Spleen (tissue), 11 donors: ENCODE data around the gene NUAK1. TPM values are rescaled to one million over a fixed set of nuclear protein-coding genes. Genes with fewer than 3 reads are reported as not detected.

Experiments
- DNase-seq: peaks from one replicate; pipeline ENCODE4 v3.0.0-alpha.2; 2020
- H3K27ac ChIP-seq, 8 donors: fragments of 200-600 bp; sonication (generic) in 7 of 8; 1 replicate in 4 of 8; 2 replicates in 4 of 8; pipeline versions ENCODE4 v1.5.0 to v1.8.0; 2016 to 2021; ENCODE audit warnings: inconsistent platforms in 4 of 8, mild to moderate bottlenecking in 4 of 8, moderate library complexity in 1 of 8
- H3K27me3 ChIP-seq, 7 donors: fragments of 200-600 bp; sonication (generic) in 6 of 7; replicated peaks in 1 of 7; 1 replicate in 4 of 7; 2 replicates in 3 of 7; pipeline versions ENCODE4 v1.5.0 to v1.8.0; 2016 to 2021; ENCODE audit warnings: inconsistent platforms in 3 of 7, mild to moderate bottlenecking in 1 of 7
- H3K36me3 ChIP-seq, 6 donors: fragments of 200-600 bp; sonication (generic) in 5 of 6; 1 replicate in 4 of 6; 2 replicates in 2 of 6; pipeline versions ENCODE4 v1.5.0 to v1.8.0; 2016 to 2021; ENCODE audit warnings: inconsistent platforms in 2 of 6
- H3K4me1 ChIP-seq, 6 donors: fragments of 200-600 bp; sonication (generic) in 5 of 6; 1 replicate in 3 of 6; 2 replicates in 3 of 6; pipeline versions ENCODE4 v1.5.0 to v1.8.0; 2016 to 2021; ENCODE audit warnings: inconsistent platforms in 3 of 6
- H3K4me3 ChIP-seq, 8 donors: fragments of 200-600 bp; sonication (generic) in 7 of 8; 1 replicate in 4 of 8; 2 replicates in 4 of 8; pipeline versions ENCODE4 v1.5.0 to v1.8.0; 2016 to 2021; ENCODE audit warnings: inconsistent platforms in 4 of 8, mild to moderate bottlenecking in 4 of 8, moderate library complexity in 2 of 8
- H3K9me3 ChIP-seq, 8 donors: fragments of 200-600 bp; sonication (generic) in 7 of 8; 1 replicate in 4 of 8; 2 replicates in 4 of 8; pipeline versions ENCODE4 v1.5.0 to v1.8.0; 2016 to 2021; ENCODE audit warnings: inconsistent platforms in 4 of 8
- CTCF ChIP-seq, 11 experiments: fragments of 200-600 bp in 7 of 11; fragments of 450-650 bp in 4 of 11; sonication (generic) in 4 of 11; IDR thresholded peaks in 8 of 11; conservative IDR thresholded peaks in 3 of 11; 1 replicate in 7 of 11; 2 replicates in 4 of 11; pipeline versions ENCODE4 v1.4.0 to v1.8.0; 2016 to 2021; ENCODE audit warnings: antibody characterized with exemption in 11 of 11, inconsistent platforms in 4 of 11, mild to moderate bottlenecking in 1 of 11
- POLR2A ChIP-seq, 3 donors: fragments of 450-650 bp; IDR thresholded peaks; one replicate each; pipeline ENCODE4 v1.5.1; 2017; ENCODE audit warnings: antibody characterized with exemption in 3 of 3, mild to moderate bottlenecking in 1 of 3
- POLR2AphosphoS5 ChIP-seq, 3 donors: sonication (generic); formaldehyde crosslinking; IDR thresholded peaks; one replicate each; pipeline ENCODE4 v1.5.1; 2017; ENCODE audit warnings: antibody characterized with exemption in 3 of 3
- WGBS, 5 donors: extraction: QIAGEN DNeasy Blood & Tissue Kit in 3 of 5; methylation state at CpG; one replicate each; pipeline versions ENCODE4 v1.1.5 to v1.1.7; 2013 to 2018; 5-methylcytosine and 5-hydroxymethylcytosine counted together
- intact Hi-C: fragments of 100-400 bp; cut with DNase I; formaldehyde crosslinking; loops from one replicate; pipeline ENCODE4 v1.15.0; 2023; ENCODE audit warnings: low total_unique reads
- polyA plus RNA-seq, 3 donors: library from polyadenylated mRNA; stranded (reverse); fragments of 200-250 nt; gene quantifications; one replicate each; pipeline ENCODE4 v1.2.1, GENCODE V29; 2013
- total RNA-seq, 7 donors: library from RNA; depleted of rRNA in 3 of 7; stranded (reverse); fragments of >200 nt in 3 of 7; fragmentation: NEBNext Ultra II Directional in 4 of 7; extraction: Animal tissue kit (Norgen Biotek cat#: 25700) in 4 of 7; gene quantifications; one replicate each; pipeline versions ENCODE4 v1.1.0 to v1.2.1, GENCODE V29; 2016 to 2021
- donor health status: healthy with polysubstance abuse.
- donor health status: DM: no; HTN: no; CAD: no; lungs with moderate emphysema.
- donor health status: DM: no; HTN: no; CAD: no.
- donor health status: Bipolar disorder and iron deficiency.
- donor health status: healthy.
- donor health status: DM: no; HTN: no; CAD: no.
- donor health status: DM: yes; HTN: yes; CAD: no.

The NUAK1 gene
- total and polyA plus RNA-seq, 10 donors = 0.20 to 3.3 (median 1.2) TPM

- Histone ChIP-seq H3K36me3 (no peaks in the 10 kb centered on the region), H3K9me3 (no peaks in the 10 kb centered on the region), H3K27ac (no peak overlapping the region), H3K27me3 (peaks cover 0 to 30% (median 6%) of the 10 kb centered on the region in 7 donors), H3K4me1 (no peaks in the 10 kb centered on the region), H3K4me3 (no peak overlapping the region)
- no peak for DNase-seq
- 40 to 48% (median 44%) methylated on average over 6 of the region's 6 CpGs for WGBS, 5 donors
- TF ChIP-seq POLR2AphosphoS5 (IDR thresholded peaks at IDR 0.05) (no peak), POLR2A (IDR thresholded peaks at IDR 0.05) (no peak), CTCF (IDR thresholded peaks at IDR 0.05 in 8 of 11, conservative IDR thresholded peaks at IDR 0.05 in 3 of 11) (no peak)
- intact Hi-C loops = no loop called here
Observed at GRCh38 chr12:106187155-106187789, 48.5 kb upstream of the NUAK1 start.

GRCh38 chr12:106183735-106184134 lies 45.0 kb upstream of the NUAK1 start:
- H3K27ac ChIP-seq = no peak overlapping the region
- WGBS, 5 donors = 84 to 96% (median 88%) methylated on average over 4 of the region's 4 CpGs
- peaks cover 0 to 34% (median 6%) of the 10 kb centered on the region in 7 donors for H3K27me3 ChIP-seq
- DNase-seq = no peak
- no peak overlapping the region for H3K4me3 ChIP-seq
- no peaks in the 10 kb centered on the region for H3K4me1 ChIP-seq
- intact Hi-C loops = no loop called here
- no peaks in the 10 kb centered on the region for H3K9me3 ChIP-seq
- H3K36me3 ChIP-seq = no peaks in the 10 kb centered on the region
- TF ChIP-seq CTCF (IDR thresholded peaks at IDR 0.05 in 8 of 11, conservative IDR thresholded peaks at IDR 0.05 in 3 of 11) (no peak), POLR2A (IDR thresholded peaks at IDR 0.05) (no peak), POLR2AphosphoS5 (IDR thresholded peaks at IDR 0.05) (no peak)

- intact Hi-C loops = no loop called here
- H3K4me1 ChIP-seq = no peaks in the 10 kb centered on the region
- TF ChIP-seq POLR2AphosphoS5 (IDR thresholded peaks at IDR 0.05) (no peak), POLR2A (IDR thresholded peaks at IDR 0.05) (no peak), CTCF (IDR thresholded peaks at IDR 0.05 in 8 of 11, conservative IDR thresholded peaks at IDR 0.05 in 3 of 11) (no peak)
- no peak overlapping the region for H3K27ac ChIP-seq
- peaks cover 0 to 31% (median 0%) of the 10 kb centered on the region in 7 donors for H3K27me3 ChIP-seq
- H3K36me3 ChIP-seq = no peaks in the 10 kb centered on the region
- H3K9me3 ChIP-seq = no peaks in the 10 kb centered on the region
- 79 to 90% (median 87%) methylated on average over 6 of the region's 6 CpGs for WGBS, 5 donors
- no peak for DNase-seq
- no peak overlapping the region for H3K4me3 ChIP-seq
Observed at GRCh38 chr12:106181401-106182114, 42.8 kb upstream of the NUAK1 start.

- no peak for DNase-seq
- WGBS, 5 donors = 47 to 78% (median 76%) methylated on average over 3 of the region's 3 CpGs
- Histone ChIP-seq H3K4me3 (no peak overlapping the region), H3K27me3 (peaks cover 0 to 23% (median 0%) of the 10 kb centered on the region in 7 donors), H3K4me1 (no peaks in the 10 kb centered on the region), H3K9me3 (no peaks in the 10 kb centered on the region), H3K27ac (peak overlapping the region in 1 of 8 donors; percentile 14), H3K36me3 (no peaks in the 10 kb centered on the region)
- TF ChIP-seq POLR2A (IDR thresholded peaks at IDR 0.05) = no peak
- TF ChIP-seq CTCF (IDR thresholded peaks at IDR 0.05 in 8 of 11, conservative IDR thresholded peaks at IDR 0.05 in 3 of 11) = no peak
- TF ChIP-seq POLR2AphosphoS5 (IDR thresholded peaks at IDR 0.05) = no peak
- intact Hi-C loops = no loop called here
Observed at GRCh38 chr12:106179086-106179485, 40.3 kb upstream of the NUAK1 start.
